ENCODE results near the gene CALHM3.
"Not testable (repeated sequence)": the region's sequence is repeated elsewhere in the genome, so short reads cannot be mapped to it uniquely, and the experiment has no call there.

CALHM3 gene

DNA sequence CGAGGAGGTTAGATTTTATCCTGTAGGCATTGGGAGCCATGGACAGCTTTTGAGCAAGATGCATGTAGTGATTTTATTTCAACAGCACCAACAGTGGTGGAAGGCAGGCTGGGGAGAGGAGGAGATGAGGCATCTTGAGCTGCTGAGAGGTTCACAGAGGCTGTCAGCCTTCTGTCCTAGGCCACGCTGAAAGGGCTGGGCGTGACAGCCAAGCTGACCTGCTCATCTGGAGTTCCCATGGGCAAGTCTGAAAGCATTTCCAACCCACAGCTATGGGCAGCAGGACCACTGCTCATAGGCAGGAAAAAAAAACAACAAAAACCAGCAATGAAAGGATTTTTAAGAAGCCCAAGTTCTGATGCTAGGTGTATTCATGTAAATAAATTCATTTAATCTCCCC, 22.1 kb upstream of the CALHM3 start:
- DNase-seq = no peak

DNA sequence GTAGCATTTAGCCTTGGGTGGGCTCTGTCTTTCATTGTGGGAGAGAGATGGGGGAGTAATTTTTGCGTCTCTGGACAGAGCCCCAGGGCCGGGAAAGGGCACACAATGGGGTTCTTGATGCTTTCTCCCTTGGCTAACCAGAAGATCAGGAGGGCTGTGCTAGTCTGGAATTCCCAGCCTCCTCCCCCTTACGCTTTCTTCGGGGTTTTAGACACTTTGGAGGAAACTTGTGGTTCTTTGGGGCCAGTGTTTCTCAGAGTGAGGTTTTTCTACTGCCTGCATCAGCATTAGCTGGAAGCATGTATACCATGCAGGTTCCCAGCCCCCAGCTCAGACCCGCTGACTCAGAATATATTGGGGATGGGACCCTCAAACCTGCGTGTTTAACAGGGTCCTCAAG, 21.4 kb upstream of the CALHM3 start:
- no peak for DNase-seq

DNA sequence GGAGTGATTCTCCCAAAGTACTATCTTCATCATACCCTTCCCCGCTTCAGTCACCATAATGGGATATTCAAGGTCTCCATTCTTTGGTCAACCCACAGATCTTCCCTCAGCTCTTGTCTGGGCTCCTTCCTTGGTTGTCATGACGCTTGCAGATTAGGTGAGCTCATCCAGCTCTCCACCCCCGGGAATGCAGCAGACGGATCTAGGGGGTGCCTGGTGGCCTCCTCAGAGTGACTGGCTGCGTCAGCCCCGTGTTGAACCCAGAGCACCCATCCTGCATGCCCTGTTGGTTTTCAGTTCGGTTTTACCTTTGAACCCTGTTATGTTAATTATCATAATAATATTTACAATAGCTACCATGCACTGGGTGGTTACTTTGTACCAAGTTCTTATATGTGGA, 20.8 kb upstream of the CALHM3 start:
- DNase-seq = no peak

DNA sequence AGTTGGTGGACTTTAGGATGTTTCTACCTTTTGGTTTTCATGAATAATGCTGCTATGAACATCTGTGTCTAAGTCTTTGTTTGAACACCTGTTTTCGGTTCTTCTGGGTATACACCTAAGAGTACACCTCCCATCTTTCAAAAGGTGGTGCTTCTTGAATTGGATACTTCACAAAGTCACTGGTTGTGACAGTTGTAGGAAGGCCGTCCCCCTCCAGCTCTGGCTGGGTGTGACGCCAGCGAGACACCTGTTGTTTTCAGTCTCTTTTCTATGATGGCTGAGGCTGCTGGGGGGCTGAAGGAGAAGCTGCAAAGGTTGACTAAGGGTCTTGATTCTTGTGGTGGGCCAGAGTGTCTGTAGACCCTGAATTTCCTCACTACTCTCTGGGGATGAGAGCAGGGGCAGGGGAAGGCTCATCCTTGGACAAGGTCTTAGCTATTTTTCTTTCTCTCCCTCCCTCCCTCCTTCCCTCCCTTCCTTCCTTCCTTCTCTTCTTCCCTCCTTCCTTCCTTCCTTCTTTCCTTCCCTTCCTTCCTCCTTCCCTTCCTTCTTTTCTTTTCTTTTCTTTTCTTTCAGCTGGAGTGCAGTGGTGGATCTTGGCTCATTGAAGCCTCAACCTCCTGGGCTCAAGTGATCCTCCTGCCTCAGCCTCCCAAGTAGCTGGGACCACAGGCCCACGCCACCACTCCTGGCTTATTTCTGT, 20.0 kb upstream of the CALHM3 start:
- no peak for DNase-seq

DNA sequence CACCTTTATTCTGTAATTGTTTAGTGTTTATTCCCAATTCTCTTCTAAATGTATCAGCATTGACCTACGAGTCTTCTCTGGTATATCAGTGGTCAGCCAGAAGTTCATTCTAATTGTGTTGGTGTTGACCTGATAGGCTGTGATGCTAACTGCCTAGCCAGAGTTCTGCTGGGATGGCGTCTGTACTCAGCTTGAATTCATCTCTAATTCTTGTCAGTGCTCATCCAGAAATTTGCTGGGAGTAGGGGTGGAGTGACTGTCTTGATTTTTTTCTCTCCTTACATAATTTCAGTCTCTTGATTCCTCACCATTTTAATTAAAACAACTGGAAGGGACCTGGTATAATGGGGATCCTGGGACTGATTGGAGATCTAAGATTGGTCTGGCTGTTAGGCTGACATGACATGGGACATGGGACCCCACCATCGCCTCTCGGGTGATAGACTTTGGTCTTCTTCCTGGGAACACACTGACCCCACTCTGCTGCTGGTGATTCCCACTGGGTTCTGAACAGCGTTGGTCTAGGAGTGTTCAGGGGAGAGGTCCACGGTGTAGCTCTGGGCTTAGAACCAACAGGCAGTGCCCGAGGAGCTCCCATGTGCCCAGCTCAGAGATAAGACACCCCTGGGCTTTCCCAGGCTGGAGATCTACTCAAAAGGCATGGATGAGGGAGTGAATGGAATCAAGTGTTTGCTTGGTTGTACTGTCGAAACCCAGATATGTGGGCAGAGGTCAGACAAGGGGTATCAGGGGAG, 18.3 kb upstream of the CALHM3 start:
- no peak for DNase-seq

DNA sequence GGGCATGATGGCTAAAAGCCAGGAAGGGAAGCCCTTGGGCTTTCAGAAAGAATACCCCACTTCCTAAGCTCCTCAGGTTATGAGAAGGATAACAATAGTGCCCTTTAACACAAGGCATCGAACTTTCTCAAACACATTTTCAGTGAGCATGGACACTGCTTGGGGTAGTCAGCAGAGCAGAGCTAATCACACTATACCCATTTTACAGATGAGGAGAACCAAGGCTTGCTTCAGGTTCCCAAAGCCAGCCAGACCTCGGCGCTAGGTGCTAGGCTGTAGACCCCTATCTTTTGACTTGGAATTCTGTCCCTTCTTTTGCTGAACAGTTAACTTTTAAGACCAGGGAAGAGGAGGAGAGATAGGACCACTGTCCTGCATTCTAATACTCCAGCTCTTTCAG, 16.3 kb upstream of the CALHM3 start:
- DNase-seq = no peak

DNA sequence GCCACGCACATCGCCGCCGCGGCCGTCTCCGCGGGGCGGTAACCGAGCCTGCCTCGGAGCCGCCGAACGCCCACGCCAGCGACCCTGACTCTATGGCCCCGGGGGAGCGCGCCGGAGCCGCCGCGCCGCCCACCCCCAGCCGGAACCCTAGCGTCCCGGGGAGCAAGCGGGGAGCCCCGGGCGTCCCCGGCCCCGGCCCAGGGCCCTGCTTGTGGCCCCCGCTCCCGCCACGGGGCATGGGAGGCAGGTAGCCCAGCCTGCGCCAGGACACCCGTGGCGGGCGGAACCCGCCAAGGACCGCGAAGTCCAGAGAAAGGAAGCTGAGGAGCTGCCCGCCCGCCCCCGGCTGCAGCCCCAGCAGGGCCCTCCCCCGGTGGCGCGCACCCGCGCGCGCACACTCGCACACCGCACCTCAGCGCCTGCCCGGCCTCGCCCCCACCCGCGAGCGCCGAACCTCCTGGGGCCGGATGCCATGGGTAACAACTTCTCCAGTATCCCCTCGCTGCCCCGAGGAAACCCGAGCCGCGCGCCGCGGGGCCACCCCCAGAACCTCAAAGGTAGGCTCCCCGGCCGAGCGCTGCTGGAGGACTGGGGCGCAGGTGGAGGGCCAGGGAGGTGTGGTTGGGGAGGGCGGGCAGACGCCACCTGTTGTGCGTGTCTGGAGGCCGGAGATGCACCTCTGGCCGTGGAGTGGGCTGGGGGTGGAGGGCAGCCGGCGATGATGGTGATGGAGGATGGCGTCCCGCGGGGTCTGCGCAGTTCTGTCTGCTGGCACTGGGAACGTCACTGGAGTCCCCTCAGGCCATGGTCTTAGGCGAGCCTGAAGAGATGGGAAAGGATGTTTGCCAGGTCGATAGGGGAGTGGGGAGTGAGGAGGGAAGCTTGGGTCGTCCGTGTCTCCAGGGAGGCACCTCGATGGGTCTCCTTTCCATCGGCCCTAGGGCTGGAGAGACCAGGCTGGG, 15.2 kb upstream of the CALHM3 start:
- DNase-seq = no peak

DNA sequence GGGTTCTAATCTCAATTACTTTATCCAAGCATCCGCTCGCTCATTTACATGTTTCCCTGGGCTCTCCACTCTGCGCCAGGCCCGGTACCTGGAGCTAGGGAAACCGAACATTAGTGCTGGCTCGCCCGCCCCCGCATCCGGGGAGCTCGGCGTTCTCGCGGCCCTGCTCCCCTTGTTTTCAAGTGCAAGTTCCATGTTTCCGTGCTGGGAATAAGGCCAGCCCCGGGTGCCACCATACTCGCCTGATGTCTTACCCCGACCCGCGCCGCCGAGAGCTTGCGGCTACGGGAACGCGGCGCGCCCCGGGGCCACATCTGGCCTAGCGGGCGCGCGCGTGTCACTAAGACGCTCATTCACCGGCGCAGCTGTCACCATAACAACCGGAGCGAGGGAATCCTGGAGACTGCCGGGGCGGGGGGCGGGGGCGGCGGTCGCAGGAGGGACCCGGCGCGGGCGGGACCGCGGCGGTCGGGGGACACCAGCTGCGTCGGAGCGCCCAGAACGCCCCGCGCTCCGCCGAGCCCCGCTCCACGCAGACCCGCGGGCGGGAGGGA, 14.4 kb upstream of the CALHM3 start, which contains the start of gene NEURL1:
Gene NEURL1, plus strand, starts transcription at position 344 of the 554 bp plus-strand sequence. CDS start 683 bp downstream, outside the sequence.
- DNase-seq = no peak

DNA sequence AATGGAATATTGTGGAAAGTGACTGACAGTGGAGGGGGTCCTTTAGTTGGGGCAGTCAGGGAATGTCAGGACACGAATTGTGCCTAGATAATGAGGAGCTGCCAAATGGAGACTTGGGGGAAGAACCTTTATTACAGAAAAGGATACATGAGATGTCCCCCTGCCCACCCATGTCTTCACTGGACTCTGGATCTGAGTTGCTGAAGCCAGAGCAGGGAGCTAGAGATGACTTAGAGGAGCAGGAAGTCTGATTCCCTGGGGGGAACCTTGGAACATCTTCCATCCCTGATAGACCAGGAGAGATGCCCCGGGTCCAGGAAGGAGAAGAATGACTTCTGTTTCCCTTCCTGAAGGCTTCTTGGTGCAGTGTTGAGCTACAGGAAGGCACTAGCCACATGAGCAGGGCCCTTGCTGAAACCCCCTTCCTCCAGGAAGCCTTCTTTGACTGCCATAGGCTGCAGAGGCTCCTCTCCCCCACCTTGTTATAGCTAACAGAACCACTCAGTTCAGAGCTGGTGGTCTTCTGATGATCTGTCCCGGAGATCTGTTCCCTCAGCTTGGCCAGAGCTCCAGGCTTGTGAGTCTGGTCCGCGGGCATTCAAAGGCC, 13.7 kb upstream of the CALHM3 start:
- no peak for DNase-seq

DNA sequence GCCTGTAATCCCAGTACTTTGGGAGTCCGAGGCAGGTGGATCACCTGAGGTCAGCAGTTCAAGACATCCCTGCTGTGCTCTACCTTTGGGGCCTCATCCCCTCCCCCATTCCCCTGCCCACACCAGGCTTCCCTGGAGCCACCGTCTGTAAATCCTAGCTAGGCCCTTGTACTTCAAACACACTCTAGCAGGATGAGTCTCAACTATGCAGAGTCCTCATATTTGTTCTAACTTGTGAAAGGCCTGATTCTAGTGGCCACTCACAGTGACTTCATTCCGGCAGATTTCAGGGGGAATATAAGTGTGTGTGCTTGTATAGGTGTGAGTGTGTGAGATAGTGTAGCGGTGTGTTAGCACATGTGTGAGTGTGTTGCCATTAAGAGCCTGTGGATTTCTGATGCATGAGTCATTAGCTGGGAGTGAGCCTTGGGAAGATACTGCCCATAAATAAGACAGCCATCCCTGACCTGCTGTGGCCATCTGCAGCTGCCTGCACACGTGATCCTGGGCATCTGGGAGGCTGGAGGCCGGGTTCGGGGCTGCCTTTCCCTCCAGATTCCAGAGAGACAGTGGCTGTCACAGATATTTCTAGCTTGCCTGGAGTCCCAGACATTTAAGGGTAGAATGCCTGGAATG, 12.8 kb upstream of the CALHM3 start:
- no peak for DNase-seq

DNA sequence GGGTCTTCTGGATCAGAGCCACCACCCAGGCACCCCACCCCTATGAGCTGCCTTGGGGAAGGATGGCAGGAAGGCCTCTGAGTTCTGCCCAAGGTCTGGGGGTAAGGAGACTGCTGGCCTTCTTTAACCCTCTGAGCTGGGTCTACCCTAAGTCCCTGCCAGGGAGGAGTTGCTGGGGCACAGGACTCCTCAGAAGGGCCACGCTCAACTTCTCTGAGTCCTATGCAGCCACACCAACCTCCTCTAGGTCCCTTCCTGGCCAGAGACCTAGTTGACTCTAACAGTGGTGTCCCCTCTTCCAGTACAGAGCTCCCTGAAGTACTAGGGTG, 11.9 kb upstream of the CALHM3 start:
- no peak for DNase-seq

DNA sequence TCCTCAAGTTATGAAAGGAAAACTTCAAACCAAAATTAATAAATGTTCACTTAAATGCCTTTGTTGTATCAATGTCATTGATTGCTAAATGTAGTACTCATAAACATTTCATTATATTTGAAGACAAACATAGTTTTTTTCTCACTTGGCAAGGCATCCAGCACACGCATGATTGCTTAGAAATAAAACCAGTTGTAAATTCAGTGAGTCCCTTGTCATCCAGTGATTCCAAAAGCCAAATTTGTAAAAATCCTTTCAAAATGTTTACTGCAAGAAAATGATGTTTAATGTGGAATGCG, 8.3 kb upstream of the CALHM3 start:
- DNase-seq = no peak

DNA sequence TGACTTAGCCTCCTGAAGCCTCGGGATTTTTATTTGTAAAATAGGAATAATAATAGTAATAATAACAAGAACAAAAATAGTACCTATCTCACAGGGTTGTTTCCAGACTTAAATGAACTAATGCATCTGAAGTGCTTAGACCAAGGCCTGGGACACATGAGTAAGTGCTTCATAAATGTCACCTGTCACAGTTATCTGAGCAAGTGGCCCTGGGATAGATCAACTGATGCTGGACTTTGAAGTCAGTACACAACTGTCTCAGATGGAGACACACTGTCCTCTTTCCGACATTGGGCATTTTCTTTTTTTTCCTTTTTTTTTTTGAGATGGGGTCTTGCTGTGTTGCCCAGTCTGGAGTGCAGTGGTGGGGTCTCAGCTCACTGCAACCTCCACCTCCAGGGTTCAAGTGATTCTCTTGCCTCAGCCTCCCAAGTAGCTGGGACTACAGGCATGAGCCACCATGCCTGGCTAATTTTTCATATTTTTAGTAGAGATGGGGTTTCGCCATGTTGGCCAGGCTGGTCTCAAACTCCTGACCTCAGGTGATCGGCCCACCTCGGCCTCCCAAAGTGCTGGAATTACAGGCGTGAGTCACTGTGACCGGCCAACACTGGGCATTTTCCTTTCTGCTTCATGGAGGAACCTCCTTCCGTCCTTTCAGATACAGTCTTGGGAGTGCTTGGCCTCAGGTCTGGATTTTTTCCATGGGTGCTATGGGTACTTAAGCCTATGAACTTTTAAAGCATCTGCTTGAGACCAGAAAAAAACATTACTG, 7.8 kb upstream of the CALHM3 start:
- not testable (repeated sequence) for DNase-seq

DNA sequence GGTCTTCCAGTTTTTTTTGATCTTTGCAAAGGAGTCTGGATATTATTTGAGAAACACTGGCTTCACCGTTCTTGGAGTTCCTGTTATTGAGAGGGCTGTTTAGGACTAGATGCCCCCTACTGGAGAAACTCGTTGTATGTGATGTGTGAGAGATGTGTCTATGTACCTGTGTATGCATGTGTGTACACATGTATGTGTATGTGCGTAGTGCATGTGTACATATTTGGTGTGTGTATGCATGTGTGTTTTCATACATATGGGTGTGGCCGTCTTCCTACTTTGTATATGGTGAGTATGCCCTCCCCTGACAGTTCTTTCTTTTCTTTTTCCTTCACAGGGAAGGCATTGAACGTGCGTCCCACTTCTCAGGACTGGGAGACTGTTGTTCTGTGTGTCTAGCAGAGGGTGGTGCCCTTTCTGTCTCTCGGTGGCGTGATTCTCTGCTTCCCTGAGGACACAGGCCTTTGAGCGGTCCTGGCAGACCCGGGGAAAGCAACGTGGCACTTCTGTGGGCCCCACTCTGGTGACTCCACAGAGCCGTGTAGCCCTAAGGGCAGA, 3.0 kb upstream of the CALHM3 start:
- no peak for DNase-seq

DNA sequence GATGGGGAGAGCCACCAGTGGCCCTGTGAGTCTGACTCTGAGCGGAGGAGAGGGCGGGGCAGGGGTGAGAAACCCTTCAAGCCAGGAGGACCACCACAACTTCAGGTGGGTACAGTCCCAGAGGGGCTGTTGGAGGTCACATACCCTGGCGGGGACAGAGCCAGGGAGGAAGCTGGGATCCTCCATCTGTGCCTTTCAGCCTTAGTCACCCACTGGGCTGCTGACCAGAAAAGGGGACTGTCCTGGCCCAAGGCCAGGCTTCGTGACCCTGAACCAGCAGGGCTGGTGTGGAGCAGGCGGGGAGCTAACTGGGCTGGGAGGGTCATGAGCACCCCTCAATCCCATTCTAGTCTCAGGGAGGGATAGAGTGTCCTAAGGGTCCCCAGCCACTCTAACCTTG, 1.5 kb upstream of the CALHM3 start:
- DNase-seq = no peak

DNA sequence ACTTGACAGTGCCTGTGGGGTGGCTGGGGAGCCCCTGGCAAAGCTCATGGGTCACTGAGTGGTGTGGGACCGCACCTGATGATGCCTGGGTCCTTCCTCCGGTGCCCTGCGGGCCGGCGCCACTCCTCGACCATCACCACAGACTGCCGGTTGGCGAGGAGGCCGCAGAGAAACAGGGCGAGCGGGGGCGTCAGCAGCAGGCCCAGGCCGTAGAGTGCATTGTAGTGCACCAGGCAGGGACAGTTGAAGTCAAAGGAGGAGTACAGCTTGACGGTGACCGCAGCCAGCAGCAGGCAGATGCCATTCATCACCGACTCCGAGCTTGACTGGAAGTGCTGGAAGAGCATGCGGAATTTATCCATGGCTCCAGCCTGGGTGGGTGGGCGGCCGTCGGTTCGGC, 369 bp downstream of the CALHM3 start:
- DNase-seq = no peak

DNA sequence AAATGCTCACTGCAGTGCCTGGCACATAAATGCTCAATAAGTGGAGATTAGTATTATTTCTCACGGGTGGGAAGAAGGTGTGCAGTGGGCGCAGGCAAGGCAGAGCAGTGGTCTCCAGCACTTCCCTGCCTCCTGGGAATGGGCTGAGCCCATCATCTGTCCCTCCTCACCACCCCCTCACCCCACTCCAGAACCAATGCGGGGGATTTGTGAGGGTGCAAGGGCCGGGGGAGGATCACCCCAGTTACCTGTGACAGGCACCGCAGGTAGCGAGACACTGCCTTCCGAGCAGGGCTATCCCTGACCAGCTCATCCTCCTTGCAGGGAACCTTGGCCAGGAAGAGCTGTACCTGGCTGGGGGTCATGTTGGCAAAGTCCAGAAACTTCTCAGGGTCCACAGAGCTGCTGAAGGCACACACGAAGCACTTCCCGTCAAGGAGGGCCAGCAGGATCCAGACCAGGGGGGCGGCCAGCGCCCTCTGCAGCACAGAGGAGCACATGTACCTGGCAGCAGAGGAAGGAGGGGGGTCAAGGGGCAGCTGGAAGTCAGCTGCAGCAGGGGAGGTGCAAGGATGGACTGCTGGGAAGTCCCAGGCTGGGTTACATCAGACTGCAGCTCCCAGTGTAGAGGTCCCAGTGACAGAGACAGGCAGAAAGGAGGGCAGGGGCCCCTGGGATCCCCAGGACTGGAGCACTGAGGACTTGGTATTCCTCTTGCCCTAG, 2.8 kb downstream of the CALHM3 start:
- no peak for DNase-seq

DNA sequence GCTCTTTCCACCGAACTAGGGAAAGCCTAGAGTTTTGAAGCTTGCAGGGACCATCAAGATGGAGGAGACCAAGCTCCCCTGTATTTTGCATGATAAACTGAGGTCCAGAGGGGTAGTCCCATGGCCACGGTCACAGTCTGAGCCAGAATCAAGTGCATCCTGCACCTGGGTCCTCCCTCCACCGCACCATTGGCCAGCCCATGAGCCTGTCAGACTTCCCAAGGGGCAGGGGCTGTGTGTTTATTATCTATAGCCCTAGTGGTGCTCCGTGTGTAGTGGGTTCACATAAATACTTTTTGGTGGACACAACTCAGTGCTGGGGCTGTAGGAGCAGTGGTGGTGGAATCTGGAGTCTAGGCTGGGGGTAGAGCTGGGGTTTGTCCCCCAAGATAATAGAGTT, 3.6 kb downstream of the CALHM3 start:
- no peak for DNase-seq

DNA sequence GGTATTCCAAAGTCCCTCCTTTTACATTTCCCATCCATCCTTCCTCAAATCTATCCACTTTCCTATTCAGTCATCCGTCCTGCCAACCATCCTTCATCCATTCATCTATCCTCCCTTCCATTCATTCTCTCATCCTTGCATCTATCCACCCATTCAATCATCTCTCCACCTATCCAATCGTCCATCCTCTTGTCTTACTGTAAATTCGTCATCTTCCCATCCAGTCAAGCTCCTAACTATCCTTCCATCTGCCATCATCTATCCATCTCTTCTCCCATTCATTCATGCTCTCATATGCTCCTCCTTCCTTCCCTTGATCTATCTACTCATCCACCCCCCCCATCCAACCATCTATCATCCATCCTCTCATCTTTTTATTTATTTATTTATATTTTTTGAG, 5.0 kb downstream of the CALHM3 start:
- DNase-seq = no peak

DNA sequence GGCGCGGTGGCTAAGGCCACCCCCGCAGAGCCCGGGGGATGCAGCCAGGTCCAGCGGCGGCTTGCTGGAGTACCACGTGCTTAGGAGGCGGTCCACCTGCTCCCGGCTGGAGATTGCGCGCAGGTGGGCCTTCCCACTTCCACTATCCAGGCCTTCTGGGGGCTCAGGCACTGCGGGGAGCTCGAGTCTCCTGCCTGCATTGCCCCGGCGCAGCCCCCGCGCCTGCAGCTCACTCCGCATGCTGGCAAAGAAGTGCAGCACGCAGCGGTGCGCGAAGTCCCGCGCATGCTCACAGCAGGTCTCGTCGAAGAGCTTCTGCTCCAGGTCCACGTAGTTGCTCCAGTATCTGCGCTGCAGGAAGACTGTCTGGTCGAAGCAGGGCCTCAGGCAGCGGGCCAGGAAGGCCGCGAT, 5.8 kb downstream of the CALHM3 start:
- no peak for DNase-seq

DNA sequence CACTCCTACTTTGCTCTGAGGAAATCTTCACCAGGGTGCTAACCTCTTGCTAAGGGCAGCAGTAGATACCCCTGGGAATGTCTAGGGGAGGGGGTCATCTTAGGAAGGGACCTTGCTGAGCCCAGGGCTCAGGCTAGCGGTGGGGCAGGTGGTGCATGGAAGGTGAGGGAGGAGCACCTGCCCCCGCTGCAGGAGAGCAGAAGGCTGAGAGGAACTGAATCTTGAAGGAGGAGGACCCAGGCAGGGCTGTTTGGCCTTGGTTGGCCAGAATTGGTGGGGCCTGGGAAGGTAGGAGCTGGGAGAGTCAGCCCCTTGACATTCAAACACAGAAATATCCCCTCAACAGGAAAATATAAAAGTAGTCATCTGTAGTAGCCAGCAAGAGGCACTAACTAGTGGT, 7.0 kb downstream of the CALHM3 start:
- DNase-seq = no peak
